NCI-H82 (cell line): ENCODE data around the gene TMEM86B.
A peak's percentile ranks its signal among the peaks of the same experiment; 100 is the strongest.

Experiments
- DNase-seq: peaks from one replicate; lab custom pipeline; 2025; lab: John Stamatoyannopoulos, UW

The TMEM86B gene

DNA sequence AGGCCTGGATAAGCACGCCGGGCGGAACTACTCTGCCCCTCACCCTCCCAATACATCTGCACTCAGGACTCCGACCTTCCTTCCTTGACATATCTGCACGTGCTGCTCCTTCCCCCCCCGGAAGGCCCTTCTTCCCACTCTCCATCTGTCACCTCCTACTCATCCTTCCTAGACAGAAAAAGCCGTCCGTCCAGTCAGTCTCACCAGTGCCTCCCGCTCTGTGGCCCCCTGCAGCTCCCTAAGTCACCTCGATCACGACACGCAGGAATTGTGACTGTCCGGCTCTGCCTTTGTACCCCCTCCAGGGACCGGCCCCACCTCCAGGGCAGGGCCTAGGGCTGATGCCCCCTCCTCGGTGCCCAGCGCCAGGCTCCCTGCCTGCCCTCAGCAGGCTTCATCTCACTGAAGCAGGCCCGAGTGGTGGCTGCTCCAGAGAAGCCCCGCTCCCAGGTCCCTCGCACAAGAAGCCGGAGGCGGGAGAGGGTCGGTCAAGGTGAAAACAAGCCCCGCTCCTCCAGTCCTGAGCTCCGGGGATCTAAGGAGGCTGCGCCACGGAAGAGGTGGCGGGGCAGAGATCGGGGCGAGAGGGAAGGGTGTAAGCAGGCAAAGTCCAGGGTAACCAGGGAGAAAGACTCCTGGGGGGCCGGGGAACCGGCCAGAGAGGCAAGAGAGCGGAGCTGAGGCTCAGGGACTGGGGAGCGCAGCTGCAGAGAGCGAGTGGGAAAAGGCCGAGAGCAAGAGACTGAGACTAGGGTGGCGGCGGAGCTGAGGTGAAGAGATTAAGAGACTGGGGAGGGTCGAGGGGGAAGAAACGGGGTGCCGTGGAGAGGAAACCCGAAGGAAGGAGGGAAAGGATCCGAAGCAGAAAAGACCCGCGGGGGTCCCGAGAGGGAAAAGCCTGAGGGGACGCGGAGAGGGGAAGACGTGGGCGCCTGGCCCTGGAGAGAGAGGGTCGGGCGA is 29.2 kb upstream of the TMEM86B start:
- peak; percentile 74 for DNase-seq

DNA sequence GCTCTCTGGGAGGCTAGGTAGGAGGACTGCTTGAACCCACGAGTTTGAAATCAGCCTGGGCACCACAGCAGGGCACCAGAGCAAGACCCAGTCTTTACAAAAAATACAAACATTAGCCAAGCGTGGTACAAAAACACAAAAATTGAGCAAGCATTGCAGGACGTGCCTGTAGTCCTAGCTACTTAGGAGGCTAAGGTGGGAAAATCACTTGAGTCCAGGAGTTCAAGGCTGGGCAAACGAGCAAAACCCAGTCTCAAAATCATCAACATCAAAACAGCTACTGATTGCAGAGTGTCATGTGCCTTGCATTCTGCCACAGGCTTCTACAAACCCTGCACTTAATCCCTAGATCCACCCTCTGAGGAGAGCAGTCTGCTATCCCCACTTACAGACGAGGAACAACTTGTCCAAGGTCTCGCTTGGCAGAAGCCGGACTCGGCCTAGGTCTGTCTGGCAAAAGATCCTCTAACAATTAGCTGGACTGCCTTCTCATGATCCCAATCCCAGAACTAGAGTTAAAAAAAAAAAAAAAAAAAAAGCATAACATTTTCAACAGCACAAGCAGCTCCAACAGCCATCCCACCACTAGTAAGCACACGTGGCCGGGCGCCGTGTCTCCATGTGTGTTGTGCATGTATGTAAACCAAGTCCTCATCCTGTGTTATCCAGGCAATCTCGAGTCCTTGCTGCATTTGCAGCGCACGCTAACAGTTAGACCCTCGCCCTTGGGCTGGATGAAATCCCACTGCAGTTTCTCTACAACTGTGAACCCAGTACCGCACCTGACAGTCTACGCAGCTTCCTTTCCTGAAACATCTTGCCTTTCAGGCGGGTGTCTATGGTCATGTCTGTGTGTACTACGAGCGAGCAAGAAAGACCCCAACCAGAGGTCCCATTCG is 28.2 kb upstream of the TMEM86B start:
- DNase-seq, result peak; percentile 34

DNA sequence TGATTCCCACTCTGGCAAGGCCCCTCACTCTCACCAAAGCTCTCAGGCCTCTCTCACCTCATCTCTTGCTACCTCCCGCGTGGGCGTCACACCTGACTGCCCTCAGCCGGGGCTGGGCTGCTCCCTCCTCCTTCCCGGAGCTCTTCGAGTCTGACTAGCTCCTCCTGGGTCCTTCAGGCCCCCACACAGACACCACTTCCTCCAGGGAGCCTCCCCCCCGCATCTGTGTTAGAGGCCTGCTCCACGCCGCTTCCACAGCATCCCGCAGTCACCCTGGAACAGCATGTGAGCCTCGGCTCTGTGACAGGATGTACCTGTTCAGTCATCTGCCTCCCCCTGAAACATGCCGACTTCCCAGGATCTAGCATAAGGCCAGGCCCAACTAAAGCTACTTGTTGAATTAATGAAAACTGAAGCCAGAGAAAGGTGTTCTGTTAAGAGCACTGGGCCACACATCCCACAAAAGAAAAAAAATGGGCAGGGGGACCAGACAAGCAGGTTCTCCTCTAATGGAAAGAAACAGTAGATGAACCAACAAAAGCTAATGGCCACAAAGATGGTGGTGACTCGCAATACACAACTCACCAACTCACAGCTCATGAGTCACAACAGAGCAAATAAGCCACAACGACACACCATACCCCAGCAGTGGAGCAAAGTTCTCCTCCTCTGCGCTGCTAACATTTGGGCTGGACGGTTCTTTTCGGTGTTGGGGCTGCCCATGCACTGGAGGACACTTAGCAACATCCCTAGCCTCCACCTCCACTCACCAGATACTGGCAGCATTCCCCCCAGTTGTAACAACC is 27.3 kb upstream of the TMEM86B start:
- DNase-seq, result no peak

DNA sequence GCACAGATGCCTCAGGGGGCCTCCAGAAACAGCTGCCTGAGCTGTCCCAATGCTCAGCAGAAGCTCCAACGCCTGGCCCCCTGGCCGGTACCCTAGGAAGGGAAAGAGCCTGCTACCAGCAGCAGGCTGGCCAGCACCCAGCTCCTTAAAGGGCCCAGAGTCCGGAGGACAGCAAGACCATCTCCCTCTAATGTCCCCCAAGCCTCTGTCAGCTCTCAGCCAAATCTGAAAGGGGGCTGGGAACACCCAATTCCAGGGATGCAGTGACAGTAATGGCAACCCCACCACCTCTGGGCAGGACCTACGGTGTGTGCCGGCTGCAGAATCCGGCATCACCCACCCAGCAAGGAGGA is 26.0 kb upstream of the TMEM86B start:
- no peak for DNase-seq

DNA sequence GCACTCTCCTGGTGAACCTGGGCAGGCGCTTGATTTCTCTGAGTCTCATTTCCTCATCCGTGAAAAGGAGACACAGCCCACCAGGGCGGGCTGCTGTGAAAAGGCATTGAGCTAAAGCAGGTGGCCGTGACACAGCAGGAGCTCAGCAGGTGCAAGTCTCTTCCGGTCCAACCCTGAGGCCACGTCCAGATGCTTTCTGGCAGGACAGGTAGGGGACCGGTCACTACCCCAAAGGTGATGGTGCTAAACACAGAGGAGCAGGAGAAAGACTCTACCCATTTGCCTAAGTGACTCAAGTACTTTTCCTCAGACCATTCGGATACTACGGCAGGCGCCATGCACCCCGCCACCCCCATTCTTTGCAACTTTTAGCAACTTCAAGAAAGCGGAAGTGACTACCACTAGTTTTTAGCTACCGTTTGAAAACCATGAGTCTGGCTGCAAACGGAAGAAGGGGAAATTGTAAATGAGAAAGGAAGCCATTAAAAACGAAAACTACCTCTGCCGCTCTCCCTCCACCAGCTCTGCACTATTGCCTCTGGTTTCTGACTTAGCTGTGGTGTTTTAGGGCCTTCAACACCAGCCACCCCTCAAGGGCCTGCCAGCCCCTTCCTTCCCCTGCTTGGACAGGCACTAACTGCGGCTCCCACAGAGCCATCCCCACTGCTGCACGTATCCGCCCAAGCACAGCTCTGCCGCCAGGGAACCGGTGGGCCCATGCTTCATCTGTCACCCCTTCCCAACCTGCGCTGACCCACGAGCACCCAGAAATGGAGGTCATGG is 25.5 kb upstream of the TMEM86B start:
- no peak for DNase-seq

DNA sequence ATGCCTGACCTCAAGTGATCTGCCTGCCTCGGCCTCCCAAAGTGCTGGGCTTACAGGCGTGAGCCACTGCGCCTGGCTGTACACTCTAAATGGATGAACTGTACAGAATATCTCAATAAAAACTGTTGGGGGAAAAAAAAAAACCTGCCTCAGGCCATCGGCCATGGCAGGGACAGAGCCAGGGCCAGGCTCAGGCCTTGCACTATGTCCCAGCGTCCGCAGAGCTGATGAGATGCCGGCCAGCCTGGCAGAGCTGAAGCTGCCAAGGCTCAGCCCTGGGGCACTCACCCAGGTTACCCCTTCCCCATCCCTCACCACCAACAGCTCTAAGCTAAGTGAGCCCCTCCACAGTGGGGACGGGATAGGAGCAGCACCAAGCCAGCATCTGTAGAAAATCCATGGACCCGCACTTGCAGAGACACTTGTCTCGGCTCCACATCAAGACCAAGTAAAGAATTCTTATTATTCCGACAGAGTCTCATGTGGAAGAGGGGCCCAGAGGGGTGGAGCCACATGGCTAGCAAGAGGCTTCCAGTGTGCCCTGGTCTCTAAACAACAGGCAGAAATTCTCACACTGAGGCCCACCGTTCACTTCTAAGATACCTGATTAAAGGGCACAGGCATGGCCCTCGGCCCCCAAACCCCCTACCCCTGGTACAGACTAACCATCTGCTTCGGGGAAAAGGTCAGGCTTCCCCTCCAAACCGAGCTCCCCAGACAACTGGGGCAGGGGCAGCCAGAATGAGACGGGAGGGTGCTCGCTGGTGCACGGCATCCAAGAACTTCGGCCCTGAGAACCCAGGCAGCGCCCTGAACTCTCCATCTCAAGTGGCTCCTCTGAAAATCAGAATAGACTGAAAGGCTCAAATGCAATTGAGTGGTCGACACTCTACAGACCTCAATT is 24.4 kb upstream of the TMEM86B start:
- DNase-seq, result no peak

DNA sequence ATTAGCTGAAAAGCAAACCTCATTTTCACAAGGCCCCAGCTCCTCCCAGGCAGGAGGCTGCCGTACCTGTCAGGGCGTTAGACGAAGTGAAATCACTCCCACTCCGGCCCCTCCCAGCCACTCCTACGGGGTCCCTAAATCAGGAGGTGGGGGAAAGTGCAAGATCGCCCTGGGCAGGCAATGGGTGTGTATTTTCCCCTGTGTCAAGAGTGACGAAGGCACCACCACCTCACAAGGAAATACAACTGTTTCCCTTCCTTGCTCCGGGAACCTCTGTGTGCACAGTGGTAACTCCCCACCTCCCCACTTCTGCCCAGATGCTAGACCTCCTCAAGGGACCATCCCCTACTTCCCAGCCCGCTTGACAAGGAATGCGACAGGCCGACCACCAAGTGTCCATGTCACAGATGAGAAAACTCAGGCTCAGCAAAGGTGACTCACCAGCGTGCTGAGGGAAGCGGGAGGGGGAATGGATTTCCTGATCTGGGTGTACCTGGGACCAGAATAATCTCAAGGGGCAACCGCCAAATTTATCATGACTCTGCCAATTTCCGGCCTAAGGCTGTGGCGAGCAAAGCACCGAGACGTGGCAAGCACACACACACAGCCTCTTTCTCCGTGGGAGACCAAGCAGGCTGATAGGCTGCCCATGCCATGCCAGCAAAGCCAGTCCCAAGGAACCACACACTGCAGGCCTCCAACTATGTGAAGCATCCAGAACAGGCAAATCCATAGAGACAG is 22.9 kb upstream of the TMEM86B start:
- no peak for DNase-seq

DNA sequence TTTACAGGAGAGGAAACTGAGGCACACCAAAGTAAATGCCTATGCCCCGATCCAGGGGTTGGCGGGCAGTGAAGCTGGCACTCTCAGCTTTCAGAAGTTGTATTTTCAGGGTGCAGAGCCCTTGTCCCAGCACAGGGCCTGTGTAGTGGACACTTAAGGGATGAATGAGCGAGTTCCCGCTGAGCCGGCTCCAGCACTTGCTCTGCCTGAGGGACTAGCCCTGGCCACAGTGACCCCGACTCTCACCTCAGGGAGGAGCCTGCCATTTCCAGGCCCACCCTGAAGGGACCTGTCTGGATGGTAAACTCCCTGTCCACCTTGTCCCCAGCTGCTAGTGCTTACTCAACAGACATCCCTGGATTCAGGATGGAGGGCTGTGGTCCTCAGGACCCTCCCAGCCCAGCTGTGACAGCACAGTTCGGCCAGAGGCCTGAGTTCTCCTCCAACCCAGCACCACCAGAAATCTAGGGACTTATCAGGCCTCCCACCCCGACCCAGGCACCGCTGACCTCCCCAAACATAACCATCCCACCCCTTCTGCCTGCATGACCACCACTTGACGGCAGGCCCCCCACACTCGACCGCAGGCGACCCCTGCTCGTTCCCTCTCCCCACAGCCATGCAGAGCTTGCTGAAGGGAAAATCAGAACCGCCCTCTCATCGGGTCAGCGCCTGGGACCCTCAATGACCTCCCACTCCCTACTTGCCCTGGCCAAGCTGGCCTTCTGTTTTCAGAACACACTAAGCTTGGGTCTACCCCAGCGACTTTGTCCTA is 21.9 kb upstream of the TMEM86B start:
- no peak for DNase-seq

DNA sequence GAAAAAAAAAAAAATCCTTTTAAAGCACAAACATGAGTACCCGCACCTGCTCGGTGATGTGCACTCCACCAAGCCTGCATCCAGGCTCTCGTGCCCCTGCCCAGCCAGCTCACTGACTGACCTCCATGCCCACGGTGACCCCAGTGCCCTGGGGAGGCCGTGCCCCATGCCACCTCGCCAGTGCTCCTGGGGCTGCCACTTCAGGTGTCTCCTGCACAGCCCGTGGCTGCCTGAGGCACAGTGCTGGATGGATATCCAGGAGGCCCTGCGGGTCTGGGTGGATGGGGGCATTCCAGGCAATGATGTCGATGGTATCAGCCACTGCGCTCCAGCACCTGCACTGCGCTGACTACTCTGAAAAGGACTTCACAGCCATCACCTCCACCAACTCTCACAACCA is 21.3 kb upstream of the TMEM86B start:
- DNase-seq, result no peak

DNA sequence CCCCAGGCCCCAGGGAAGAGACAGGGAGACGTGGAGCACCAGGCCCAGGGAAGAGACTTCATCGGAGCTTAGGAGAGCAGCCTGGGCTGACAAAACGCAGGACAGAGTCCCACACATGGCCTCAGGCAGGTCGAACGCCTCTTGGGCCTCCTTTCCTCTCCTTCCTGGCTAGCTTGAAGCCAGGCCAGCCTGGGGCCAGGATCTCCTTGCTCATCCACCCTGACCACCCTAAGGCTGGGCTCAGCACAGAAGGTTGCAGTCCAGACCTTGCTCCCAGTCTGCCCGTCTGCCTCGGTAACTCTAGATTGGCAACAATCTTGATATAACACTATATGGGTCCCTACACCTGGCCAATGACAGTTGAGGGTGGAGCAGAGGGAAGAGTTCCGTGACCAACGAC is 20.1 kb upstream of the TMEM86B start:
- no peak for DNase-seq

DNA sequence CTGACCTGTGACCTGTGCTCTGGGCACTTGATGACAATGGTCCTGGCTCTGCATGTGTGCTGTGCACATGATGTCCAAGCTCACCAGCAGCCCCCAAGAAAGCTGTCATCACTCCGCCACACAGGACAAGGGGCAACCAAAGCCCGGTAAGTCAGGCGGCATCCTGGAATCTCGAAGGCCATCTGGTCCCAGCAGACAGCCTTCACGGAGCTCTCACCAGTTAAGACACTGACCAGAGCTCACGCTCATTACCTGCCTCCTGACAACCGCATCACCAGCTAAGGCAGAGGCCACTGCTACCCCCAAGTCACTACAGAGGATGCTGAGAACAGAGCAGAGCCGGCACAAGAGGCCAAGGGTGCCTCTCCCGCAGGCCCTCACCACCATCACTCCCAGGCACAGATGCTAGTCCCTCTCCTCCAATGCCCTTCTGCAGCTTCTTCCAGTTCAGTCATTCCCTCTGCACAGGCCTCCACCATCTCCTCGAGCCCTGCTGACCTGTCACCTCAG is 19.7 kb upstream of the TMEM86B start:
- DNase-seq, result no peak

DNA sequence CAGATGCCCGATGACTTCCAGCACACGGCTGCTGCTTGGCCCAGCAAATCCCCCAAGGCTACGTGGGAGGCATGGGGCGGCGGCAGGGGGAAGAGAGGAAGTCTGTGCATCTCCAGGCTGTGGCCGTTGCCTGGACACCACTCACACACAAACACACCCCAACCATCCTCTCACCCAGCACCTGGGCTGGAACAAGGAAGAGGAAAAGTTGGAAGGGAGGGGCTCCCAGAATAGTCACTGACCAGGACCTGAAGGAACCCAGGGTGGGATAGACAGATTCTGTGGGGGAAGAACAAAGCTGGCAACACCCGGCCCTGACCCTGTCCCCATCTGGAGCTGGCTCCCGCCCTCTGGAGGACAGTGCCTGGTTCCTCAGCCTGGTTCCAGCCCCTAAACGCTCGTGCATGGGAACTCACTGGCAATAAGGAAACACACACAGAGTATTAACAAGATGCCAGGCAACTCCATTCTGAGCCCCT is 19.1 kb upstream of the TMEM86B start:
- no peak for DNase-seq

DNA sequence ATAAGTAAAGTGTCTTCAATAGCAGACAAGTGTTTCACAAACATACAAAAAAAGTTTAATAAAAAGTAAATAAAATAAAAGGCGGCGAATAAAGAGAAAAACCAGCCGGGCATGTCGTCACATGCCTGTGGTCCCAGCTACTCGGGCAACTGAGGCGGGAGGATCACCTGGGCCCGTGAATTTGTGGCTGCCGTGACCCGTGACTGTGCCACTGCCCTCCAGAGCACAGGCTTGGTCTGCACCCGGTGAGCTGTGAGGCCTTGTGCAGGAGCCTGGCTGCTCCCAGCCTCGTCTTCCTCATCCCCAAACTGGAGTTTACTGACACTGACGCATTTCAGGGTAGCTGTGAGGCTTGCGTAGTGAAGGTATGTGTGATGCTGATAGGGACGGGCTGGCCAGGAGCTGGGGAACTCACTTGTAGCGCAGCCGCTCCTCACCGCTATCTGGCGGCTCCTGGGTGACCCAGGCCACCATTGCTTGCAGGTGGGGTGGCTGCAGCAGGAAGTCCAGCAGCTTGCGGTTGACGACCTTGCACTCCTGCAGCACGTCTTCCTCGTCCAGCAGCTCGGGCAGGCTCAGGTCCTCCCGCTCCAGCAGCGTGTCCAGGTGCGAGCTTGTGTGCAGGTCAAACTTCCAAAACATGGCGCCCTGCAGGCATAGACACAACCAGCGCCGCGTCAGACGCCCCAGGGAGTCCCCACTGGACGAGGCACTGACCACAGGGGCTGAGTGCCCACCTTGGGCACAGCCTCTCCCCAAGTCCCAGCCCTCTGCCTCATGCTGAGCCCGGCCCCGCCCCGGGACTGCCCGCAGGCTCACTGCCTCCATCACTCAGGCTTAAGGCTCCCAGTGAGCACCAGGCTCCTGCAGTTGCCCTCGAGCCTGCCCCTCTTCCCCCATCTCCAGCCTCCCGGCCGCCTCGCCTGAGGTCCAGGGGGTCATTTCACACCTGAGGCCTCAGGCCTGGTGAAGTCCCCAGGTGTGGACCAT is 18.2 kb upstream of the TMEM86B start:
- DNase-seq, result no peak

DNA sequence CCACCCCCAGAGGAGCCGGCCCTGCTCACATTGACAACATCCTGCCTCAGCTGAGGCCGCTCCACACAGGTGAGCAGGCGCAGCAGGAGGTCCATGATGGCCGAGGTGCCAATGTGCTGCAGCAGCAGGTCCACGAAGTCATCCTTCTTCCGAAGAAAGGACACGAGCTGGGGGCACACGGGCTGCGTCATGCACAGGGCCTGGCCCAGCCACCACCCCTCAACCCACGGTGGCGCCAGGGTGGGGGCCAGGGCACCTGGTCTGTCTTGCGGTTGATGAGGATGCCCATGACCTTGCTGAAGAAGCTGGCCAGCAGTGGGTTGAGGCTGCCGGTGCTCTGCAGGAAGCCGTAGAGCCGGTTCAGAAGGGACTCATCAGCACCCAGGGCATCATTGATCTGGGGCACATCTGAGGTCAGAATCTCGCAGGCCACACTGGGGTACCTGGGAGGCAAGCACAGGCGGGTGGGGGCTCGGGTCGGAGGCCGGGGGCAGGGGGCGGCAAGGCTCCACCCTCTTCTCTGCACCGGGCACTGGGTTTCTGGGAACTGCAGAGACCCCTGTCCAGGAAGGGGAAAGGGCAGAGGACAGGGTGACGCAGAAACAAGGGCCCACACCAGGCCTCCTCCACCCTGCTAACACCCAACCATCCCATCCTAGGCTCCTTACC is 16.8 kb upstream of the TMEM86B start:
- no peak for DNase-seq

DNA sequence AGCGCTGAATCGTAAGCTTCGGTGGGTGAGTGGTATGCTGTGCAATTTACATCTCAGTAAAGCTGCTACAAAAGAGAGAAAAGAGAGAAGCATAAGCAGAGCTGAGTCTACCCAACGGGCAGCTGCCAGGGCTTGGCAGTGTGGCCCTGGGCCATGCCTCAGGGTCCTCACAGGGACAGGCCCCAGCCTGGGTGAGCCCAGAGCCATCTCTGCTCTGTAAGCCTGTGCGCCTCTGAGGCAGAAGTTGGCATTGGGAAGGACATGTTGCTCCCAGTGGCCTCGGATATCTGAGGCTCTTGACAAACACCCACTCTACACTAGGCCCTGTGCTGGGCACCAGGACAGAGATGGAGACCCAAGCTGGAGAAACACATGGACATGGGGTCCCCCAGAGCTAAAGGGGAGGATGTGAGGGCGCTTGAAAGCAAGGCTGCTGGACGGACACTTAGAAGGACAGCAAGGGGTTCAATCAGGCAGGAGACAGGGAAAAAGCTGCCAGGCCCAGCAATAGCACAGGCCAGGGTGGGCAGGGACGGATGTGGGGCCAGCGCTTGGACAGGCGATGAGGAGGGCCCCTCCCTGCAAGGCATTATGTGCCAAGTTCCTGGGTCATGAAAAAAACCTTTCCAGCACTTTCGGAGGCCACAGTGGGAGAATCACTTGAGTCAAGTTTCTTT is 15.6 kb upstream of the TMEM86B start:
- DNase-seq, result no peak

DNA sequence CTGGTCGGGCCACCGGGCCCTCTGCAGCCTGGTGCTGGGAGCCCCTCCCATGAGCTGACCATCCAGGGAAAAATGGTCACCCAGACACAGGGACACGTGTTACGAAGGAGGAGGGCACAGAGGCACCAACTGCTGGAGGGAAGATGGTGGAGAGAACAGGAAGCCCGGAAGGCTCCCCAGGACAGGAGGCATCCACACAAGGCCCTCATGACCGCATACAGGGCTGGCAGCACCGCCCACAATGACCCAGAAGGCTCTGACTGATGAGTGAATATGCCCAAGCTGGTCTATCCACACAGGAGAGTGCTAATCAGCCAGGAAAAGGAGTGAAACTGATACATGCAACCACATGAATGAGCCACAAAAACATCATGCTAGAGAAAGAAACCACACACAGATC is 14.0 kb upstream of the TMEM86B start:
- no peak for DNase-seq
